DMS114 treated with DMSO at 0.1 percent for 48 hours (cell line): Measurements from ENCODE around the gene ITGA11.

Experiments
- DNase-seq: peaks from one replicate; lab custom pipeline; 2025; ENCODE audit not compliant: unreplicated experiment; lab: John Stamatoyannopoulos, UW

Gene ITGA11

GRCh38 chr15:68447976-68448755 is 16.2 kb upstream of the ITGA11 start:
- DNase-seq, result no peak

GRCh38 chr15:68447209-68447608 is 15.2 kb upstream of the ITGA11 start:
- no peak for DNase-seq

- DNase-seq, result no peak
Observed at GRCh38 chr15:68445351-68445750, 13.4 kb upstream of the ITGA11 start.

- no peak for DNase-seq
Observed at GRCh38 chr15:68444336-68444735, 12.4 kb upstream of the ITGA11 start.

- DNase-seq, result no peak
Observed at GRCh38 chr15:68442903-68443302, 10.9 kb upstream of the ITGA11 start.

- no peak for DNase-seq
Observed at GRCh38 chr15:68442041-68442440, 10.1 kb upstream of the ITGA11 start.

- DNase-seq, result no peak
Observed at GRCh38 chr15:68441045-68441743, 9.2 kb upstream of the ITGA11 start.

- DNase-seq, result no peak
Observed at GRCh38 chr15:68440136-68440535, 8.2 kb upstream of the ITGA11 start.

- DNase-seq, result no peak
Observed at GRCh38 chr15:68439506-68439905, 7.5 kb upstream of the ITGA11 start.

- no peak for DNase-seq
Observed at GRCh38 chr15:68436680-68437079, 4.7 kb upstream of the ITGA11 start.

GRCh38 chr15:68435966-68436365 is 4.0 kb upstream of the ITGA11 start:
- no peak for DNase-seq

- DNase-seq, result no peak
Observed at GRCh38 chr15:68434021-68434420, 2.1 kb upstream of the ITGA11 start.

GRCh38 chr15:68433551-68433950 is 1.6 kb upstream of the ITGA11 start:
- no peak for DNase-seq

GRCh38 chr15:68432441-68433064 is 590 bp upstream of the ITGA11 start:
- DNase-seq, result no peak

- no peak for DNase-seq
Observed at GRCh38 chr15:68431037-68431791, 749 bp downstream of the ITGA11 start.

GRCh38 chr15:68430471-68431036 is 1.4 kb downstream of the ITGA11 start:
- DNase-seq, result no peak

- no peak for DNase-seq
Observed at GRCh38 chr15:68429691-68430470, 2.1 kb downstream of the ITGA11 start.

GRCh38 chr15:68428431-68428940 is 3.5 kb downstream of the ITGA11 start:
- DNase-seq, result no peak

GRCh38 chr15:68427963-68428362 is 4.0 kb downstream of the ITGA11 start:
- no peak for DNase-seq

GRCh38 chr15:68427366-68427765 is 4.6 kb downstream of the ITGA11 start:
- DNase-seq, result no peak
